Loucy (cell line): ENCODE measurements around the gene CNN2.

ENCODE experiments used
- H2AFZ ChIP-seq: fragments of 200-600 bp; sonication (generic); 2 replicates; pipeline ENCODE4 v1.6.0; 2016; ENCODE audit warnings: antibody characterized with exemption, mild to moderate bottlenecking, low read length, moderate library complexity
- H3F3A ChIP-seq: fragments of 200-600 bp; 2 replicates; pipeline ENCODE4 v1.6.0; 2016; ENCODE audit warnings: antibody characterized with exemption, low read depth, mild to moderate bottlenecking
- H3K27me3 ChIP-seq: fragments of 200-600 bp; sonication (generic); 2 replicates; pipeline ENCODE4 v1.6.1; 2014; ENCODE audit warnings: low read length, mild to moderate bottlenecking; ENCODE audit not compliant: insufficient read depth, poor library complexity, severe bottlenecking
- H3K36me3 ChIP-seq: fragments of 200-600 bp; sonication (generic); 2 replicates; pipeline ENCODE4 v1.6.1; 2016; ENCODE audit warnings: low read length; ENCODE audit not compliant: insufficient read depth
- H3K4me1 ChIP-seq: fragments of 200-600 bp; sonication (generic); 2 replicates; pipeline ENCODE4 v1.5.1; 2014; ENCODE audit warnings: low read length, mild to moderate bottlenecking; ENCODE audit not compliant: insufficient read depth, poor library complexity, severe bottlenecking
- H3K4me2 ChIP-seq: fragments of 200-600 bp; sonication (generic); 2 replicates; pipeline ENCODE4 v1.6.0; 2014; ENCODE audit warnings: antibody characterized with exemption, low read length, low read depth, mild to moderate bottlenecking; ENCODE audit not compliant: poor library complexity, severe bottlenecking
- H3K4me3 ChIP-seq: fragments of 200-600 bp; sonication (generic); 2 replicates; pipeline ENCODE4 v1.5.1; 2014; ENCODE audit warnings: low read length, mild to moderate bottlenecking, mixed read lengths; ENCODE audit not compliant: poor library complexity, severe bottlenecking
- H3K79me2 ChIP-seq: fragments of 200-600 bp; sonication (generic); 2 replicates; pipeline ENCODE4 v1.6.1; 2014; ENCODE audit warnings: low read length; ENCODE audit not compliant: insufficient read depth
- H3K9ac ChIP-seq: fragments of 200-600 bp; sonication (generic); 2 replicates; pipeline ENCODE4 v1.6.0; 2014; ENCODE audit warnings: mild to moderate bottlenecking, low read depth, low read length, moderate library complexity; ENCODE audit not compliant: poor library complexity, severe bottlenecking
- H3K9me2 ChIP-seq: fragments of 200-600 bp; sonication (generic); replicated peaks from 2 replicates; pipeline ENCODE4 v1.6.1; 2016; ENCODE audit warnings: low read depth, low read length, mixed read lengths
- H3K9me3 ChIP-seq: fragments of 200-600 bp; sonication (generic); 2 replicates; pipeline ENCODE4 v1.6.1; 2014; ENCODE audit warnings: mild to moderate bottlenecking, antibody characterized with exemption, low read length, low read depth; ENCODE audit not compliant: insufficient read depth
- H4K20me1 ChIP-seq: fragments of 200-600 bp; sonication (generic); 2 replicates; pipeline ENCODE4 v1.6.0; 2014; ENCODE audit warnings: antibody characterized with exemption, low read length, mild to moderate bottlenecking; ENCODE audit not compliant: insufficient read depth, poor library complexity, severe bottlenecking
- CTCF ChIP-seq: fragments of 200-600 bp; sonication (generic); conservative IDR thresholded peaks from 2 replicates; pipeline ENCODE4 v1.5.1; 2014; ENCODE audit warnings: mild to moderate bottlenecking, antibody characterized with exemption, low read length
- EZH2phosphoT487 ChIP-seq: fragments of 200-600 bp; IDR thresholded peaks from 2 replicates; pipeline ENCODE4 v1.6.1; 2018; ENCODE audit warnings: antibody characterized with exemption, mild to moderate bottlenecking, moderate library complexity, borderline replicate concordance

CNN2 gene

GRCh38 chr19:1086613-1087012 lies 60.2 kb downstream of the CNN2 start:
- no peak overlapping the region for H2AFZ ChIP-seq
- H3K36me3 ChIP-seq, result peaks cover 50% of the 10 kb centered on the region; the same call in 1 of the 2 replicates
- H4K20me1 ChIP-seq, result peaks cover 6% of the 10 kb centered on the region
- H3K79me2 ChIP-seq, result peaks cover 6% of the 10 kb centered on the region; the same call in 1 of the 2 replicates
- no peaks in the 10 kb centered on the region for H3F3A ChIP-seq
- no peaks in the 10 kb centered on the region for H3K4me1 ChIP-seq
- H3K9ac ChIP-seq, result no peak overlapping the region
- no peaks in the 10 kb centered on the region for H3K9me3 ChIP-seq
- no peak overlapping the region for H3K4me2 ChIP-seq
- no peaks in the 10 kb centered on the region for H3K9me2 ChIP-seq
- no peak for TF ChIP-seq CTCF
- no peak for TF ChIP-seq EZH2phosphoT487
- H3K27me3 ChIP-seq, result no peaks in the 10 kb centered on the region
- H3K4me3 ChIP-seq, result no peak overlapping the region

- peaks cover 56% of the 10 kb centered on the region; the same call in 1 of the 2 replicates for H3K36me3 ChIP-seq
- no peak overlapping the region for H2AFZ ChIP-seq
- no peaks in the 10 kb centered on the region for H3K4me1 ChIP-seq
- H3K9me2 ChIP-seq, result no peaks in the 10 kb centered on the region
- H3F3A ChIP-seq, result no peaks in the 10 kb centered on the region
- no peaks in the 10 kb centered on the region for H3K9me3 ChIP-seq
- no peak overlapping the region for H3K9ac ChIP-seq
- no peak overlapping the region for H3K4me2 ChIP-seq
- no peak overlapping the region for H3K4me3 ChIP-seq
- TF ChIP-seq CTCF, result no peak
- TF ChIP-seq EZH2phosphoT487, result no peak
- no peaks in the 10 kb centered on the region for H3K27me3 ChIP-seq
- H4K20me1 ChIP-seq, result peaks cover under 1% of the 10 kb centered on the region
- H3K79me2 ChIP-seq, result peaks cover 16% of the 10 kb centered on the region
Observed at GRCh38 chr19:1087813-1088415, 61.5 kb downstream of the CNN2 start.

- no peaks in the 10 kb centered on the region for H3F3A ChIP-seq
- peaks cover 53% of the 10 kb centered on the region; the same call in 1 of the 2 replicates for H3K36me3 ChIP-seq
- peaks cover 7% of the 10 kb centered on the region for H4K20me1 ChIP-seq
- H3K4me3 ChIP-seq, result no peak overlapping the region
- TF ChIP-seq EZH2phosphoT487, result no peak
- TF ChIP-seq CTCF, result no peak
- H3K4me1 ChIP-seq, result peaks cover 4% of the 10 kb centered on the region
- no peak overlapping the region for H3K9ac ChIP-seq
- no peaks in the 10 kb centered on the region for H3K9me2 ChIP-seq
- no peak overlapping the region for H3K4me2 ChIP-seq
- no peak overlapping the region for H2AFZ ChIP-seq
- no peaks in the 10 kb centered on the region for H3K9me3 ChIP-seq
- H3K79me2 ChIP-seq, result peaks cover 22% of the 10 kb centered on the region
- H3K27me3 ChIP-seq, result no peaks in the 10 kb centered on the region
Observed at GRCh38 chr19:1088416-1089010, 62.1 kb downstream of the CNN2 start.
